Non-pigmented ciliary epithelial cell (primary cell): ENCODE results near the gene KIAA0513.
"Not testable (repeated sequence)": the region's sequence is repeated elsewhere in the genome, so short reads cannot be mapped to it uniquely, and the experiment has no call there.

Experiments
- DNase-seq: peaks from one replicate; pipeline ENCODE4 v3.0.0-alpha.2; 2010; ENCODE audit warnings: low read depth

KIAA0513 gene

DNA sequence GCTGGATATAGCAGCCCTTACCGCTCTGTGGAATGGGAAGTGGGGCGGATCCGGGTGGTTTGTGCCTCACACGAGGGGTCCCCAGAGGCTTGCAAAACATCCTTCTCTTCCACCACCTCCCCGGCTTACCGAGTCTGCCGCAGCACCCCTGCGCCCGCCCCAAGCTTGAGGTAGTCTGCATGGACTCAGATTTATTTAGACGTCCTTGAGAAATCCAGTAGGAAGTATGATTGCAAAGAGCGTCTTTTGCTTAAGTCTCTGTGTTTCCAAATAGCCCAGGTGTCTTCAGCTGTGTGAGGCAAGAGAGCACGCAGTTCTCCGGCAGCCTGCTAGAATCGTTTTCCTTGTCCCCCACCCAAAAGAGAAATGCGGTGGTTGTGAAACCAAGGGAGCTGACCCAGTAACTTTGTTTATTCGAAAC is 2.4 kb downstream of the KIAA0513 start:
- DNase-seq, result no peak

DNA sequence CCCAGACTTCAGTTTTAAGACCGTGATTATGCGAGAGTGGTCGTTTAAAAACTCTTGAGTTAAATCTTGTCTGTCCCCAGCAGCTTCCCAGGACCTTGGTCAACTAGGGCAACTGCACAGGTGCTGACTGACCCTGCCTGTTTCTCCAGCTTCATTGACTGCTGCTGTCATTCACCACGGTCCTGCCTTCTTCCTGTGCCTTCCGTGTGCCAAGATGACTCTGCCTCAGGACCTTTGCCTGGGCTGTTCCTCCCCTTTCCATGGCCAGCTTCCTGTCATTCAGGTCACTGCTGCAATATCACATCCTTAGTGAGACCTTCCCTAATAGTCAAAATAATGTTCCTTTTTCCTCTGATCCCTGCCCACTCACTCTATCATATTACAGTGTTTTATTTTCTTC is 3.9 kb downstream of the KIAA0513 start:
- DNase-seq, result no peak

DNA sequence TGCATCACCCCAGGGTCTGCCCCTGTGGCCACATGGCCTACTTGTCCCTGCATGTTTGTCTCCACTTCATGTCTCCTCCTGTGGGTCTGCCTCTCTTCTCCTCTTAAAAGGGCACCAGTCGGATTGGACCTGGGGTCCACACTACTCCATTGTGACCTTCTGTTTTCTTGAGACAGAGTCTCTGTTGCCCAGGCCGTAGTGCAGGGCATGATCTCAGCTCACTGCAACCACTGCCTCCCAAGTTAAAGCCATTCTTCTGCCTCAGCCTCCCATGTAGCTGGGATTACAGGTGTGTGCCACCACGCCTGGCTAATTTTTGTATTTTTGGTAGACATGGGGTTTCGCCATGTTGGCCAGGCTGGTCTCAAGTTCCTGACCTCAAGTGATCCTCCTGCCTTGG is 4.6 kb downstream of the KIAA0513 start:
- DNase-seq, result not testable (repeated sequence)

DNA sequence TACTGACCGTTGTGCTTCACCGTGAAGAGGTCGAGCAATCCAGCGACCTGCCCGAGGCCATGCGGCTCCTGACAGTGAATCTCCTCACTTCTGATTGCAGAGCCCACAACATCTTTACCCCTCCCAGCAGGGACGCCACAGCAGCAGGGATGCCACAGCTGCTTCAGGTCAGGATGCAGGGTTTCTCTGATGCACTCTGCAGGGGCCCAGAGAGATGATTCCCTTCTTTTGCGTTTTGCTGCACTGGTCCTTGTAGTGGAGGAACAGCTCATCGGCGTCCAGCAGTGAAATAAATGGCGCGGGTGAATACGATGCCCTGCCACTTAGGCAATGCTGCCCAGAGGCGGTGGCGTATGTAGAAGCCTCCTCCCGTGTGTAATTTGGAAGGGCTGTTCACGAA is 5.6 kb downstream of the KIAA0513 start:
- DNase-seq, result no peak

DNA sequence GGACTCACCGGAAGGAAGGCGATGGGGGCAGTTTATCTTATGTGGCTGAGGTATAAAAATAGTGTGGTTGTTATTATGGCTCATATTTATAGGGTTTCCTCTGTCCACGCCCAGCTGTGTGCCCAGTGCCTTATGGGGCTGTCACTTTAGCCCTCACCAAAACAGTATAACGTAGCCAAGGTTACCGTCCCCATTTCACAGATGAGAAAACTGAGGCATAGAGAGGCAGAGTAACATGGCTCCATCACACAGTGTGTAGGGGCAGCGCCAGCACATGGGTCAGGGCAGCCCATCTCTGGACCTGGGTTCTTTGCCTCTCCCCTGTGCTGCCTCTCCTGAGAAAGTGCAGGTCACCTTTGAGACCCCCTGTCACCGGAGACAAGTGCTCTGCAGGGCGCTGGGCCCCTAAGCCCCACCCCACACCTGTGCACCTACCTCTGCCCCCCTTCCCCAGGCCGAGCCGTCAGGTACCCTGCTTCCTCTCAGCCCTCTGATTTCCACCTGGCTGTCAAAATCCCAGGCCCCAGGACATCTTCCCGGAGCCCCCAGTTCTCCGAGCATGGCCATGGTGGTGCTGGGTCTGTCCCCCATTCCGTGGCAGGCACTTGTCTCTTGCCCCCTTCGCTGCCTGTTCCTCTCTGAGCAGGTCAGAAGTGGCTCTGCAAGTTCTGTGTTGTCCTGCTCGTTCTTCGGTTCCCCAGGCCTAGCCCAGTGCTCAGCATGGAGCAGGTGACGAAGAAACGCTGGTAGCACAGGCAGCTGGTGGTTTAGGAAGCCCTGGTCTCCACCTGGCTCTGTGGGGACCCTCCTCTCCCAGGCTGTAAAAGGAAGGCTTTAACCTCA is 7.2 kb downstream of the KIAA0513 start:
- no peak for DNase-seq

DNA sequence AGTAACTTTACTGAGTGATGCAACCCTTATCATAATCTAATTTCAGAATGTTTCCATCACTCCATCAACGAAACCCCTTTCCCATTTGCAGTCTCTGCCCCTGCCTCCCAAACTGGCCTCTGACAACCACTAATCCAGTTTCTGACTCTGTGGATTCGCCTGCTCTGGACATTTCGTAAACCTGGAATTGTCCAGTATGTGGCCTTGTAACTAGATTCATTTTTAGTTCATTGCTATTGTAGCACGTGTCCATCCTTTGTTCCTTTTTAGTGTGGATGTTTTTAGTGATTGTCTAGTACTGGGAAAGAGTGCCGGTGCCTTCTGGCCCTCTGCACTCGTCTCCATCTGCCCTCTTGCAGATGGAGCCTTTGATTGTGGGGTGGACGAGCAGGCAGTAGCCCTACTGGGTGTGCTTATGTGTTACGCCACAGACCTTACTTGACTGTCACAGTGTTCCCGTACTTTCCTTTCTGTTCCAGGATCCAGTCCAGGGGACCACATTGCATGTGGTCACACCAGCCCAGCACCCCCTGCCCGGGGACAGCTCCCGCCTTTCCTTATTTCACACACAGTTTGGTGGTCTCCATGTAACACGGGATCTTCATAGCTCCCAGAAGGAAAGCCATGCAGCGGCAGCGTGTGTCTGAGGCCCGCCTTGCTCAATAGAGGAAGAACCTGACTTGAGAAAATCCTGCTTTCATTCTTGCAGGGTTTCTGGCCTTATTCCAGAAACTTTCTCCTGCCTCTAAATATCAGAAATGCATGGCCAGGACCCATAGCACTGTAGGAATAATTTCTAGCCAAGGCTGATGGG is 8.8 kb downstream of the KIAA0513 start:
- no peak for DNase-seq

DNA sequence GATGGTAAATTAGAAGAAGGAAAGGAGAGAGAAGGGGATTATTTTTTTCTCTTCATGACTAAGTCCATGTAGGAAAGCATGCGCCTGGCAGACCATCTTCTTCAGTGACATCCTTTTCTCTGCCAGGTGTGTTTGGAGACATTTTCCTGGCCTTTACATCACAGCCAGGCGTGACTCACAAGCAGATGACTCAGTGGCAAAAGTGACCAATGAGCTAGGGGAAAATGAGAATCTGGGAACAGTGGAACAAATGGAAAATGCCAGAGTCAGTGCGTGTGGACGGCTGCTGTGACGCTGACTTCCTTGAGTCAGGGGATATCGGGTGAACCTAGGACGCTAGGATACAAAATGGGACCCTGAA is 9.4 kb downstream of the KIAA0513 start:
- DNase-seq, result peak; percentile 50

DNA sequence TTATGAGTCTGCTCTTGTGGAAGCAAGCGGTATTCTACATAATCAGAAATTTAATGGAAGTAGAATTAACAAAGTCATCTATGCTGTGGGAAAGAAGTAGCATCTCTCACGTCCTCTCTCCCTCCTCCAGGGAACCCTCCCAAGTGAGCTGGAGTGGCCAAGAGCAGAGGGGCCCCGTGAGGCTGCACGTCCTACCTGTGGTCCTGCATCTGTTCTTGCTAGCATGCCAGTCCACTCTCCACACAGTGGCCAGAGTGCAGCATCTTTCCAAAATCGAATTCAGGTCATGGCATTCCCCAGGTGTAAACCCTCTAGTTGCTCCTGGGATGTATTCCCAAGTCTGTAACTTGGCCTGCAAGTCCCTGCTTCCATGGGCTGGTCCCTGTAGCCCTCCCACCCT is 10.1 kb downstream of the KIAA0513 start:
- DNase-seq, result no peak

DNA sequence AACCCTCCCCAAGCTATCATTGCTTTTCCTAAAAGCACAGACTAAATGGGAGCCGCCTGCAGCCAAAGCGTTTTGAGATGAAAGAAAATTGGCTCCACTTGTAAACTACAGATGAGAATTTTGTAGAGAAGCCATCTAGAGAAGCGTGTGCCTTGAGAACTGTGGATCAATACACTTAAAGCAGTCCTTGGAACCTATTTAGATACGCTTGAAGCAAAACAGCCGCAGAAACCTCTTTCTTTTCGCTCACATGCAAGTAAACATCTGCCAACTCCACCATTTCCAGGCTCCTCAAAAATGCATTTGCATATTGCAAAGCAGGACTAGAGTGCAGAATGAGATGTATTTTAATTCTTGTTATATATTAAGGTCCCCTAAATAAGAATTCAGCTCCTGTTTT is 13.1 kb downstream of the KIAA0513 start:
- DNase-seq, result no peak

DNA sequence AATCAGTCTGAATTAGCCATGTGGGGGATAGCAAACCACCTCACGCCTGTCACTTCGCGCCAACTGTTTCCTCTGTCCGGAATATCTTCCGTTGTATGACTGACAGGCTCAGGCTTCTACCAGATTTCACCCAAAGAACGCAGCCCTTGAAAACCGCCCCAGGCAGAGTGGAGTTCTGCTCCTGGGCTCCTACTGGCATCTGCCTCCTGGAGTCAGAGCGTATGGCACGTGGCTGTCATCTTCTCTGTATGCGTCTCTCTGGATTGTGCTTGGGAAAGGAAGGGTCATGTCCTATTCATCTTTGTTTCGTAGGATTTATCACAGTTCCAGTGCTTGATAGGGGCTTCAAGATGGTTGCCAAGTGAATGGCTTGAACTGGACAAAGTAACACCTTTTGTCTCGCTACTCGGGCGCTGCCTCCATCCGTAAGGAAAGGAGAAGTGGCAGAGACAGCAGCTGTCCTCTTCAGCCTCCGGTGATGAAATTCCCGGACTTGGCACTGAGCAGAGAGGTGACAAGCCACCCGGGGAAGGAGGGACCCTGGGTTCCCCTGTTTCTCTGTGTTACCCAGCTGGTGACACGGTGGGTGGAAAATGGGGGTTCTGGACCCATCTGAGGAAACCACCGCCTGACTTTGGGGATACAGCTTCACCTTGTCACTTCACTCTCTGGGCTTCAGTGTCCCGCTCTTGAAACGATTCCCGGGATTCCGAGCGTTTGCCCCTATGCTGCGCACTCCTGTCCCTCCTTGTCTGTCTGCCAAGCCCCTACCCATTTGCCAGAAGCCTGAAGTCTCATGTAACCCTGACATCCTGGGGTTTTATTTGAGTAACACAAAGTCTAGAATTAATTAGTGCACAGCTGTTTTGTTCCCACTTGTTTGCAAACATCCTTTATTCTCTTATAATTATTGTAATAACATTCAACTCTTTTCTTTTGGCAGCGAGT is 13.9 kb downstream of the KIAA0513 start:
- no peak for DNase-seq

DNA sequence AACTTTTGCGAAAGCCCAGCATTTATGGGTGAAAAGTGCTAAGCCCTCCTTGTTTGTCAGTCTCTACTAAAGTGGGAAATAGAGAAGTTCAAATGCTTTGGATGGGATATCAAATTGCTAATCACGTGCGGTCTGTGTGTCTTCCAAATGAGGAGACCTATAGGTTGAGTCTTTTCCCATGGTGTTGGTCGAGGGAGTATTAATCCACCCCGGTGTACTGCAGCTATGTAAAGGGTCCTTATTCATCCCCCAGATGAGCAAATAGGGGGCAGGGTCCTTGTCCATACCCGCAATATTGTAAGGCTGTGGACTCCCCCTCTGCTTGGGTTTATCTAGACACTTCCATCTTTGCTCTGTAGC is 14.6 kb downstream of the KIAA0513 start:
- no peak for DNase-seq

DNA sequence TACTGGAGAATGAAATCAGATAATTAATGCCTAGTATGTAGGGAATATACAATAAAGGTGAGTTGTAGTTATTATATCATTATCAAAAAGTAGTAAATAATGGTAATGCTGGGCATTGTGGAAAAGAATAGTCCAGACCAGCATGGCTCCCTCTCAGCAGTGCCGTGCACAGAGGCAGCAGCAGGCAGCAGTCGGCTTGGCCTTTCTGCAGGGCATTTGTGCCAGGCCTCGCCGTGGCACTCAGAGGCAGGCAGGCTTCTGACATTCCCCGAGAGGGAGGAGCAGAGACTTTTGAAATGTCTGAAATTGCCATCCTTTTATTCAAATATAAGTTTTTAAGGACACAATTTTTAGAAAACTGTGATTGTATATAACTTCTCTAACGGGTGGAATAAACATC is 15.0 kb downstream of the KIAA0513 start:
- no peak for DNase-seq

DNA sequence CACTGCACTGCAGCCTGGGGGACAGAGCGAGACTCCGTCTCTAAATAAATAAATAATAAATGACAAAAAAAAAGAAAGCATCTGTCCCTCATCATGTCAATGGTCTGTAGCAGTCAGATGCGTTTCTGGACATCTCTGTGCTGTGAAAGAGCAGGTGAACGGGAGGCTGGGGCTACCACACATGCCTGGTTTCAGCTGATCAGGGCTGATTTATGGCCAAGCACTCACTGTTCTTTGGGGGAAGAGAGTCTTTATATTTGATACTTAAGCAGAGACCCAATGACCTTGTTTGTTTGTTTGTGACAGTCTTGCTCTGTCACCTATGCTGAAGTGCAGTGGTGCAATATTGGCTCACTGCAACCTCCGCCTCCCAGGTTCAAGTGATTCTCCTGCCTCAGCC is 17.5 kb downstream of the KIAA0513 start:
- no peak for DNase-seq

DNA sequence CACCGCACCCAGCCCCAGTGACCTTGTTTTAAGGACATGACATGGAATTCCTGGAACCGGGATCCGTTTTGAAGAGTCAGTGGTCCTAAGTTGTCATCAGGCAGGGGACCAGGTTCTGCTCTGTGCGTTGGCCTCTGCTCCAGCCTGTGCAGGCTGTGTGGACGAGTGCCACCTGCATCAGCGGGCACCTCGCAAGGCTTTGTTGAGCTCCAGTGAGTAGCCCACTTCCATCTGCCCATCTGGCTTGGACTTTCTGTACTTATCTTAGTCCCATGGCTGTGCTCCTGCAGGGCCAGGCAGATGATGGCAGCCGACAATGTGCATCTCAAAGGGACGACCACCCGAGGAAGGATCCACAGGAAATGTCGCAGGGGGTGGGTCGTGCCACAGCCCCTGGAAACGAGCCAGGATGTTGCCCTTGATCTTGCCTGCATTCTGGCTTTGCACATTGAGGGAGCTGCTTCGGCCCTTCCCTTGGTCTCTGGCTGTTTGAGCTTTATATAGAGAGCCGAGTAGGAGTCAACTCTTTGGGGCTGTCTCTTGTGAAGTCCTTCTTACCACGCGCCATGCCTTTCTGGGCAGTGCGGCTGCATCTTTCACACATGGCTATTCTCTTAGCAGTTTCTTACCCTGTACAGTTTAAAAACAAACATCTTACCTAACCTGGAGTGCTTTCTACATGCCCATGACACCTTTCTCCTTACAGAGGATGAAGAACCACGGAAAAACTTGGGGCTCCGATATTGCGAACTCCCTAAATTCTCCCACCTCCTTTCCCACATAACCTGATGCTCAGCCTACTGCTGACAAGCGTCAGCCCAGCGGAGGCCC is 18.3 kb downstream of the KIAA0513 start:
- no peak for DNase-seq

DNA sequence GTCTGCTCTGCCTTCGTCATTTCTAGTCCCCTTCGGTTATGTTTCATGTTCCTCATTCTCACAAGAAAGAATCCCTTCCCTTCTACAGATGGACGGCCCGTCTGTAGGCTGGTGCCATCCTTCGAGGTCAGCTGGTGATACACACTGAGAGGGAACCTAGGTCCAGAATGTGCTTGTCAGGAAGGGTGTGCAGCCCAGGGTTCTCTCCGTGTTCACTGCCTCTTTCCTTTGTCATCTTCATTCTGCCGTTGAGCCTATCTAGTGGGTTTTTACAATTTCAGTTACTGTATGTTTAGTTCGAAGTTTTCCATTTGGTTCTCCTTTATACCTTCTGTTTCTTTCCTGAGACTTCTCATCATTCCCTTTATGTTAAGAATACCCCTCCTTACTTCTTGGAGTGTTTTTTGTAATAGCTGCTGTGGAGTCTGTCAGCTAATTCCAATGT is 18.9 kb downstream of the KIAA0513 start:
- DNase-seq, result no peak

DNA sequence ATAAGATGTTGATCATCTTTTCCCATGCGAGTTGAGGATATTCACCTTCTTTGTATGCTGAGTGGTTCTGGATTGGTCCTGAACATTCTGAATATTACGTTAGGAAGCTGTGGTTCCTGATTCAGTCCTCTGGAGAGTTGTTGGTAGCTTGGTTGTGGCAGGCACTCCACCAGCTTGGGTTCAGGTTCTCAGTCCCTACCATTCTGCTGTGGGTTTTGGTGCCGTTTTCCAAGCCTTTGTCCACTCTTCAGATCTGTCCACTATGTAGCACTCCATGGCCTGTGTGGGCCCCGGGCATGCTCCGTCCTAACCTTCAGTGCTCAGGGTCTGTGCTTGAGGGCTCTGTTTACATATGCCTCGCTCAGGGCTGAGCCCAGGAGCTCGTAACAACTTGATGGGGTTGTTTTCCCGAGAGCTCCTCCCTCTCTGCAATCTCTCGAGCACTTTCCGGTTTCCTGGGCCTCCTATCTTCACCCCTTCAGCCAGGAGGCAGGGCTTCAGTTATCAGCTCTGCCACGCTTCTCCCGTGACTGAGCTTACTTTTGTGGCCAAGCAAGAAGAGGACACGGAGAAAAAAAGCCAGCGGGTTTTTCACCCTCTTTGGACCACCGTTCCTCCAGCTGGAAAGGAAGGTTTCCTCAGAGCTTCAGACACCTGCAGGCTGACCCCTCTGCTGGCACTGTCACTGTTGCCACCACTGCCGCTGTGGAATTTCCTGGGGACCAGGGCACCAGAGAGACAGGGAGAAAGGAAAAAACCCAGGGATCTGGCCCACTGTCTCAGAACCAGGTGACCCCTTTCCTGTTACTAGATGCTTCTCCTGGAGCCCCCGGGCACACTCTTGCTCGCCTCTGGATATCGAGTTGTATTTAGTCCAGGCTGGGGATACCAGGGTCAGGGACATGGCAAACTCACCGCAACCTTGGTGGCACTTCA is 19.6 kb downstream of the KIAA0513 start:
- DNase-seq, result no peak

DNA sequence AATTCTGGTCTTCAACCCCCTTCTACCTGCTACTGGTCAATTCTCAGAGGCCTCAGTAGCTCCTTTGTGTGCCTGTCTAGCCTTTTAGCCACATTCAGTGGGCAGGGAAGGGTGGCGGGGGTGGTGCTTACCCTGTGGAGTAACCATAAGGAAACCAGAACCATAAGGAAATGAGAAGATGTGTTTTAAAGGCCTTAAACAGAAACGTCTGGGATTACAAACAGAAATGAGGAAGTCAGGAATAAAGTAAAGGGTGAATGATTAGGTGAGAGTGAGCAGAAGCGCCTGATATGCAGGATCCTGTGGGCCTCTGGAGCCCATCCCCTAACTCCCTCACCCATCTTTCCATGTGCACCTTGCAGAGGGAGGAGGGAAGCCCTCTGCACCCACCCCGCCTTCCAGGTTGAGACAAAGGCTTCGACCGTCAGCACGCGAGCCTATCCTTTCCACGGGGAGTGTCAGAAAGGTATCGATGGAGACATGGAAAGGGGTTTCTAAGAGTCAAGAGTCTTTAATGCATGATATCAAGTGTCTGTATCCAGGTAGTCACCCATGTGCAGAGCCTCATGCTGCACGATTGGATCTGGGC is 20.4 kb downstream of the KIAA0513 start:
- no peak for DNase-seq

DNA sequence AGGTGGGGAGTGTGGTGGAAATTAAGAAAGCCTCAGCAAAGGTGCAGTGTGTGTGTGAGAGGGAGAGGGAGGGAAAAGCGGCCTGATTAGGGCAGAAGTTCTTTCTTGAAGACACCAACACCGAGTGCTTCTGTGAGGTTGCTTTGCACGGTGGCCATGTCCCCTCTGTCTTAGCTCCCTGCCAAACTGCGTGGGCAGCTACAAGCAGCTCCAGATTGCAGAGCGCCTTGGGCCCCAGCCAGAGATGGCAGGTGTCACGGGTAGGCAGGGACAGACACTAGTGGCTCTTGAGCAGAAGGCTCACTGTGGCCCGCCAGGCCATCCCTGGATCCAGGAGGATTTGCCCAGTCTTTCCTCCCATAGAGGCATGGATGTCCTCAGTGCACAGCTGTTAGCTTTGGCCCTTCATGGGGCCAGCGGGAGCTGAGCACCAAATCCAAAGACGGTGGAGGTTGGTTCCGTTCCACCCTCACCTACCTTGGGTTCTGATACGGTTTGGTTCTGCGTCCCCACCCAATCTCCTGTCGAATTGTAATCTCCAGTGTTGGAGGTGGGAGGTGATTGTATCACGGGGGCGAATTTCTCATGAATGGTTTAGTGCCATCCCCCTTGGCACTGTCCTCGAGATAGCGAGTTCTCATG is 21.4 kb downstream of the KIAA0513 start:
- no peak for DNase-seq

DNA sequence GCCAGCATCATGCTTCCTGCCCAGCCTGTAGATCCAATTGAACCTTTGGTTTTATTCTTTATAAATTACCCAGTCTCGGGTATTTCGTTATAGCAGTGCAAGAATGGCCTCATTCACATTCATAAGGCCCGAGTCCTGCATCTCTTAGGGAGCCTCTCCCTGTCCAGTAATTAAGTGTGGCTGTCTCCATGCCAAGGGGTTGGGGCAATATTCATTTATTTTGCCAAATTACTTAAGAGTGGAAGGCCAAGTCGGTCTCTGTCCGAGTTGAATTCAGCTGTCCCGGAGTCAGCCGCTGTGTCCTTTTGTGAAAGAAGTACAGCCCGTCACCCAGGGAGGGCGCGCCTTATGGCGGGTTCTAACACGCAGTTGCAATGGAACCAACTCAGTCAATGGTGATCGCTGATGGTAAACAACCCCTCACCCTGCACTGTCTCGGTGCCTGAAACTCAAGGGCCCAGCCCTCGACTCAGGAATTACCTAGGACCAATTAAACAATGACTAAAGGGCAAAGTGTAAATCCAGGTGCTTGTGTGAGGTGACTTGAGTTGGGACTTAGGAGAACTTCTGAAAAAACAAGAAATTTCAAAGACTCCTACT is 22.2 kb downstream of the KIAA0513 start:
- no peak for DNase-seq
